Measurements from ENCODE around the gene HOXC5.
"Not testable (repeated sequence)": the region's sequence is repeated elsewhere in the genome, so short reads cannot be mapped to it uniquely, and the experiment has no call there.

Gene HOXC5

DNA sequence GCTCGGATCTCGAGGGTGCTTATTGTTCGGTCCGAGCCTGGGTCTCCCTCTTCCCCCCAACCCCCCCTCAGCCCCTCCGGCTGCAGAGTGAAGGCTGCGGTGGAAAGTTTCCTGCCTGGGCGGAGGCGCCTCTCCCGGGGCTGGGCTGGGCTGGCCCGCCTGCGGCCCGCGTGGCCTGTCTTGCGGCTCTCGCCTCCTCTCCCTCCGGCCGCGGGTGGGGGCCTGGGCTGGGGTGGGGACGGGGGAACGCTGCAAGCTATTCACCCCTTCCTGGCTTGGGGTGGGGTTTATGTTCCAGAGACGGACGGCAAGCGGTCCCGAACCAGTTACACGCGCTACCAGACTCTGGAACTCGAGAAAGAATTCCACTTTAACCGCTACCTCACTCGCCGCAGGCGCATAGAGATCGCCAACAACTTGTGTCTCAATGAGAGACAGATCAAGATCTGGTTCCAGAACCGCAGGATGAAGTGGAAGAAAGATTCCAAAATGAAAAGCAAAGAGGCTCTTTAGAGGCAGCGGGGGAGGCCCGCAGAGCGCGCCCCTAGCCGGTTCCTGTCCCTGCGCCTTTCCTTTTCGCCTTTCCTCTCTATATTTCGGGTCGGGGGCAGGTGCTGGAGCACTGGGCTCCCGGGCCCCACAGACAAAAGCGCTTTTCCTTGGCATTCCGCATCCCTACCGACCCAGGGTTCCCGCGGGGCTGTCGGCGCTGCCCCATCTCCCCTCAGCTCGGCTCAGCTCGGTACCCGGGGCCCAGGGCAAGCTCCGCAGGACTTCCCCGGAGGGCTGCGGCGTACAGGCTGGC lies 1.3 kb downstream of the HOXC5 start:
- no peak for DNase-seq (ENCODE audit: low spot score)

DNA sequence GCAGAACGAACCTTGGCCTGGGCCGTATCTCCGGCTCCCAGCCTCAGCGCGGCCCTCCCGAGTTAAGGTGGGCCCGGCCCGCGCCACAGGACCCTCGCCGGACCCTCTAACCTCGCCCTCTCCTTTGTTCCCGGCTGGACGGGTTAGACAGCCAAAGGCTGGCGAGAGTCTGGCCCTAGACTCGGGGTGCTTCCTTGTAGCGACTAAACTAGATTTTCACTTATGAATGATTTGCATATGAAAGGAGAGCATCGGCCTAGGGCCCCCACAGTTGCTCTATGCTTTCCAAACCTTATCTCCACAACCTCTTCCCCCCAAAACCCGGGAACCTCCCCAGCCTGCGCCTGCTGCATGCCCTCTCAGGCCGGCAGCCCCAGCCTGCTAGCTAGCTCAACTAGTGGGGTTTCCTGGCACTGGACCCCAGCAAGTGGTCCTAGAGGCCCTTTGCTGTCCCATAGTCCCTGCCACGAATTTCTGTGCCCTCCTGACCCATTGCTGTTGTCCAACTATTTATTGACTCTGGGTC lies 2.0 kb downstream of the HOXC5 start:
- no peak for DNase-seq (ENCODE audit: low spot score)

GRCh38 chr12:54035568-54036264 lies 2.9 kb downstream of the HOXC5 start:
- no peak for DNase-seq (ENCODE audit: low spot score)

- DNase-seq (ENCODE audit: low spot score): no peak
Measured at GRCh38 chr12:54036620-54037359, 3.9 kb downstream of the HOXC5 start.

DNA sequence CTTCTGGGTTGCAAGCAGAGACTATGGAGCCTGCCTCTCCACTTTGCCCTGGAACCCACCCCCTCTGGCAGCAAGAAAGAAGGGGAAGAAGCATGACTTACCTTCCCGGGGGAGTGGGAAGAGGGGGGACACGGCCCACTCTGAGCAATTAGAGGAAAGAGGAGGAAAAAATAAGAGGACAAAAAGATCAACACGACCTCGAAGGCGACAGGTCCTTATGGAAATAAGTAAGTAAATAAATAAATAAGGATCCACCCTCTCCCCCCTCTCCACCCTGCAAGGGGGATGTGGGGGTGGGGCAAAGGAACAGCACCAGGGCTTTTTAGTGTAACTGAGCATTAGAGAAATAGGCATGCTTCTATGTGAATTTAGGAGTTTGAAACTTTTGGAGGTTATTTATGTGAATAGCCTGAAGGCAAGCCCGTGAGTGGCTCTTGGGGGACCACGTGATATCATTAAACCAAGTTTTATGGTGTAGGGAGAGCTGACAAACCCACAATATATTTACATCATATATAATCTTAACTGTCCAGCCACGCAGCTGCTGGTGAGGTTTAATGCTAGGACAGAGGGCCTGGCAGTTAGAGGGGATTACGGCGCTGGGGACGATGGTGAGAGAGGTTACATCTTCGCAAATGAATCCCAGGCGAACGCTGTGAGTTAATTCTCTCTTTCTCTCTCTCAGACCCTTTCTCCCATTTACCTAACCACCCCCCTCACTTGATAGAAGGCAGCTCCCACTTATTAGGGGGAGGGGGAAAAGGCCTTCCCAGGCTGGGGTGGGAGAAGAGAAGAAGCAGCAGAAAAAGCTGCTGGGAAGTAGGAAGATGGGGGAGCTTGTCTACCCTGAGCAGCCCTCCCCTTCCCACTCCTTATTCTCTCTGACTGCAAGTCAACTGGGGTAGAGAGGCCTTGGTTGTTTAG lies 4.8 kb downstream of the HOXC5 start:
- no peak for DNase-seq (ENCODE audit: low spot score)

GRCh38 chr12:54038284-54038870 lies 5.5 kb downstream of the HOXC5 start:
- DNase-seq (ENCODE audit: low spot score): no peak

DNA sequence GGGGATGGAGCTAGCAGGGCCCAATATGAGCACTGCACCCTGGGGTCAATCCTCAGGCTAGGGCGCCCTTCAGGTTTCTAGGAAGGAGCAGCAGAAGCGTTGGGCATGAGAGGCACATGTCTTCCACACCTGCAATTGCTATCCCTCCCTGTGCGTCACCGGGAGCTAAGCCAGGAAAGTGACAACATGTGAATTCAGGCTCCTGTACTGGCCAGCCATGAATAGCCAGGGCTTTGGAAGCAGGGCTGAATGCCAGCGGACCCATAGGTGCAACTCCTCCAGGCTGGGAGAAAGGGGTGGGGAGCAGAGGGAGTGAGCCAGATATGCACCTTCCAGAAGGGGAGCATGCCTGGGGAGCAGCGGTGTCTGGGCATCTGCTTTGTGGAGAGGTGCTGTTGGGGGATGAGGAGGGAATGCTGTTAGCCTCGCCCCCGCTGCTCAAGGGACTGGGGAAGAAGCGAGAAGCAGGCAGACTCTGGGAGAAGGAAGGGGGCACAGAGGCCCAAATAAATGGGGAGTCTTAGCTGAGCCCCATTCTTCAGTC lies 6.1 kb downstream of the HOXC5 start:
- DNase-seq (ENCODE audit: low spot score): no peak

- no peak for DNase-seq (ENCODE audit: low spot score)
Measured at GRCh38 chr12:54039417-54040147, 6.7 kb downstream of the HOXC5 start.

DNA sequence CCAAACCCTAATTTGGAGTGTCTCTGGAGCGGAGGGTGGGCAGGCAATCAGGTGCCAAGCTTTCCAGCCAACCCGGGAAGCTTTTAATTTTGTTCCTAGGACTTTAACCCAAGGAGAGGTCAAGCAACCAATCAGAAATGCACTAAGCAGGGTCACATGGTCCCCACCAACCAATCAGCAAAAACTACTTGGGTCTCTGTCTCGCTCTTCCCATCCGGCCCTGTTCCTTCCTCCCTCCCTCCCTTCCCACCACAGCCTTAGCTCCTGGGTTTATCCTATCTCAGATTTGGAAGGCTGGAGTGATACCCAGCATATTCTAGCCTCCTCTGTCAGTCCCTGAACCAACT lies 7.3 kb downstream of the HOXC5 start:
- DNase-seq (ENCODE audit: low spot score): no peak

DNA sequence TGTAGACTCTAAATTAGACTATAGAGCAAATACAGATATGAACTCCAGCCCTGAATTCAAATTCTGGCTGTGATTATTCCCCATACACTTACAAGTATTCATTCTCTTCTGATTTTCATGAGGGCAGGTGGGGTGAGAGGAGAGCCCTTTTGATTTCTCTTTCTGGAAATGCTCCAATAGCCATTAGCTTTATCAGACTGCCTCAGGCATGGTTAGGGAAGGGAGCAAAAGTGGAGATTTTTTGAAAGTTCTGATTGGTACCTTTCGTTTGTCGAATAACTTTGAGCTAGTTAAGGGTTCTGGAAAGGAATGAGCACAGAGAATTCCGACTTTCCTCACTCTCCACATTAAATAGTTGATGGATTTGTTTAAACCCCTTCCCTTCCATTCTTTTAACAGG lies 7.8 kb downstream of the HOXC5 start:
- DNase-seq (ENCODE audit: low spot score): no peak

GRCh38 chr12:54041097-54041690 lies 8.3 kb downstream of the HOXC5 start:
- DNase-seq (ENCODE audit: low spot score): no peak

DNA sequence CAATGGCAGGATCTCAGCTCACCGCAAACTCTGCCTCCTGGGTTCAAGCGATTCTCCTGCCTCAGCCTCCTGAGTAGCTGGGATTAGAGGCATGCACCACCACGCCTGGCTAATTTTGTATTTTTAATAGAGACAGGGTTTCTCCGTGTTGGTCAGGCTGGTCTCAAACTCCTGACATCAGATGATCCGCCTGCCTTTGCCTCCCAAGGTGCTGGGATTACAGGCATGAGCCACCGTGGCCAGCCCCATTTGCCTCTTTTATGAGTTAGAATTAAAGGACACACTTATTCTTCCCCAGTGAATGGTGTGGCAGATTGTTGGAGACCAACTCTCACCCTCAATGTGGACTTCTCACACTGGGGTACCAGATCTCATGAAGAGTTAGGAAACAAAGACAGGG lies 9.2 kb downstream of the HOXC5 start:
- DNase-seq (ENCODE audit: low spot score): not testable (repeated sequence)

DNA sequence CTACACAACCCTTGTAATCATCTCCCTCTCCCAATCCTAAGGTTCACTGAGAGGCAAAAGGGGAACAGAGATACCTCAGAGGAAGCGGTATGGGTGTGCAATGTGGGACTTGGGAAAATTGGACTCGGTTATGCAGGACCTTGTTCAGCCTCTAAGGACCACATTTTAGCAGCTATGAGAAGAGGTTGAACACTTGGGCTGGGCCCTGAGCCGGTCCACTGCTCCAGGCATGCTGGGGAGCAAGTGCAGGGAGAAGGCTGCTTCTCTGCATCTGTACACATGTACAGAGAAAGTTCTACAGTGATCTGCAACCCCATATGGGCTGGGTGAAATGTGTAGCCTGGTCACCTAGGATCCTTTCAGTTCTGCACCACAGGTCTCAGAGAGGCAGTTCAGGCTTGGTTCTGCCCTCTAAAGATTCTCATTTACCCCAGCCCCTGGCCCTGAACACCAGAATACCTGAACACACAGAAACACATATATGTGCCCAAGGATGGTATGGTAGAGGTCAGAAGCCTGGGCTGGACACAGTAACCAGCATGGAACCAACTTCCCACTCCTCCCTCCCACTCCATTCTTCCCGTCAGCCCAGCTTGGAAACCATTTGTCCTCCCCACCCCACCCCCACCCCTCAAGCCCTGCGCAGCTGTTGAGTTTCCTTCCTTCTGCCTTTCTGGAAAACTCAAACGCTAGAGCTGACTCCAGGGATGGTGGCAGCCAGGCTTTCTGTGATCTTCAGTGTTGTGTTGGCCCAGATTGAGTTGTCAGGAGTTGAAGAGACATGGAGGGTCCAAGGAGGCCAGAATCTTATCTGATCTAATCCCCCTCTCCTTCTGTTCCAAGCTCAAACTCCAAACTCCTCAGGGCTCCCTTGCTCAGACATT lies 10.4 kb downstream of the HOXC5 start:
- DNase-seq (ENCODE audit: low spot score): no peak

DNA sequence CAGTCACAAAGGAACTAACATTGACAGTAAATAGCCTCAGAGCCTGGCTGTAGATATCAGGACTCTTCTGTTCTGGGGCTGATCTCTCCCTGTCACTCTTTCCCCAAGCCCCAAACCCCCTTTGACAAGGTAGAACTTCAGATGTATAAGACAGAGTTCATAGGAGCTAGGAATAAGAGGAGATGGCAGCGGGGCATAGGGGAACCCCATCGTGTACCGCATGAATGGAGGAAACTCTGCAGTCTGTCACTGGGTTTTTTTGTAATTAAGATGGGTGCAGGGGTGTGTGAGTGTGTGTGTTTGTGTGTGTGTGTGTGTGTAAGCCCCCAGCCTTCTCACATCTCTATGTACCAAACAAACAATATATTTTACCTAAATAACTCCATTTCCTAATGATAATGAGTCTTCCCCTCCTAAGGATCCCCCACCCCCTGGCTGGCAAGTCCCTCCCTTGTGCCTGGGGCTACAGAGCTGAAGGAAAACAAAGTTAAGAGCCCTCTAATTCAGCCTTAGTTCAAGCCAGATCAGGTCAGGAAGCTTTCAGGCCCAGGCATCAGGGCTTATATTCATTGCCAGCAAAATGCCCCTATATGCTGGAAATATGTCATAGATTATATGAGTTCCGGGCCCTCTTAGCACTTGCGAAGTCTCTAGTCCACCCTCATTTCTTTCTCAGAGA lies 11.7 kb downstream of the HOXC5 start:
- no peak for DNase-seq (ENCODE audit: low spot score)

GRCh38 chr12:54045401-54045800 lies 12.6 kb downstream of the HOXC5 start:
- DNase-seq (ENCODE audit: low spot score): no peak

DNA sequence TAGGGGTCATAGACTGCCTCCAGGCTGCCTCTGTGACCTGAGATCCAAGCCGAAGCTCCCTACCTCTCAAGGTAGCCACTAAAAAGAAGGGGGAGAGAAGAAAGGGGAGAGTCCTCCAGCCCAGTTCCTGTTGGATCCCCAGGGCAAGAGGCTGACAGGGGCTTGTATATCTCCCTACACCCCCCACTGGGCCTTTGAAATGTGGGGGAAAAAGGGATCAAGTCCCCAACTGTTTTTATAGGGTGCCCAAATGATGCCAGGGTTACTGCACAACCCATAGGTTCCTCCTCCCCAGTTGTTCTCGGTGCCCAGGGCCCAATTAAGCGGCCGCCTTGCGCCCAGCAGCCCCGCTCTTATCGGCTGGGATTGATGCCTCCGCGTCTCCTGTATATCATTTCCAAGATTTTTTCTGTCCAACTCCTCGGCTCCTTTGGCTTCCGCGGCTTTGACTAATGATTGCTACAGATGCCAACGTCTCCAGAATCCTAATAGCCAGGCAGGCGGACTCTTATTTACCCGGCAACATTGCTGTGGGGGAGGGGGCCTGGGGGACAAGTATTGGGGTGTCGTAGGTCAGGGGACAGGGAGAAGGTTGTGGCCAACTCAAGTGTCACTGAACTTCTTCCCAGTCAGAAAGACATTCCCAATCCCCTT lies 13.1 kb downstream of the HOXC5 start:
- DNase-seq (ENCODE audit: low spot score): no peak

- DNase-seq (ENCODE audit: low spot score): no peak
Measured at GRCh38 chr12:54046809-54047159, 13.9 kb downstream of the HOXC5 start.
